Measurements from ENCODE around the gene SFTPA2.

DNA sequence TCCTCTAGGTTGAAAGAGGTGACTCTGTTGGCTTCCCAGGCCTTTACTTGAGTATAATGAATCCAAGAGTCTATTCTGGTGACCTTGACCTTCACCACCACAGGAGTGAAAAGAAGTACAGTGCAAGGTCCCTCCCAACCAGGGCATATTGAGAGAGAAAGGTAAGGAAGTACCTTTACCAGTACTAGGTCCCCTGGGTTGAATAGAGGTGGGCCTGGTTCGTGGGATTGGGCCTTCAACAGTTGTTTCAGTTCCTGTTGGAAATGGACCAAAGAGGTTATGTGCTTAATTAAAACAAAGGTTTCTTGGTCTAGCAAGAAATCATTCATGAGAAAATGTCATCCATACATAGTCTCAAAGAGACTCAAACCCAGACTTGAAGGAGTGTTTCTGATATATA is 44.1 kb upstream of the SFTPA2 start:
- TF ChIP-seq POLR2AphosphoS5 (IDR thresholded peaks at IDR 0.05) (no peak), POLR2A (IDR thresholded peaks at IDR 0.05) (no peak)
- TF ChIP-seq, protein P1, sequence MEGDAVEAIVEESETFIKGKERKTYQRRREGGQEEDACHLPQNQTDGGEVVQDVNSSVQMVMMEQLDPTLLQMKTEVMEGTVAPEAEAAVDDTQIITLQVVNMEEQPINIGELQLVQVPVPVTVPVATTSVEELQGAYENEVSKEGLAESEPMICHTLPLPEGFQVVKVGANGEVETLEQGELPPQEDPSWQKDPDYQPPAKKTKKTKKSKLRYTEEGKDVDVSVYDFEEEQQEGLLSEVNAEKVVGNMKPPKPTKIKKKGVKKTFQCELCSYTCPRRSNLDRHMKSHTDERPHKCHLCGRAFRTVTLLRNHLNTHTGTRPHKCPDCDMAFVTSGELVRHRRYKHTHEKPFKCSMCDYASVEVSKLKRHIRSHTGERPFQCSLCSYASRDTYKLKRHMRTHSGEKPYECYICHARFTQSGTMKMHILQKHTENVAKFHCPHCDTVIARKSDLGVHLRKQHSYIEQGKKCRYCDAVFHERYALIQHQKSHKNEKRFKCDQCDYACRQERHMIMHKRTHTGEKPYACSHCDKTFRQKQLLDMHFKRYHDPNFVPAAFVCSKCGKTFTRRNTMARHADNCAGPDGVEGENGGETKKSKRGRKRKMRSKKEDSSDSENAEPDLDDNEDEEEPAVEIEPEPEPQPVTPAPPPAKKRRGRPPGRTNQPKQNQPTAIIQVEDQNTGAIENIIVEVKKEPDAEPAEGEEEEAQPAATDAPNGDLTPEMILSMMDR (IDR thresholded peaks at IDR 0.05) = no peak

All from prostate gland (tissue), 2 donors.